GM23338 (cell line): ENCODE data around the gene SLC9A3. TPM values are rescaled to one million over a fixed set of nuclear protein-coding genes. Genes with fewer than 3 reads are reported as not detected.

Source experiments
- ATAC-seq: fragments of 200-7000 bp; cut with Tn5 transposase; 3 replicates; pipeline ENCODE4 v1.9.1; 2020
- DNase-seq: peaks from one replicate; pipeline ENCODE4 v3.0.0-alpha.2; 2015; ENCODE audit warnings: low spot score
- H2AFZ ChIP-seq: fragments of 200-600 bp; sonication (generic); 2 replicates; pipeline ENCODE4 v1.8.0; 2016; ENCODE audit warnings: antibody characterized with exemption, mild to moderate bottlenecking, moderate library complexity
- H3F3A ChIP-seq: fragments of 200-600 bp; sonication (generic); replicated peaks from 2 replicates; pipeline ENCODE4 v1.8.0; 2017; ENCODE audit warnings: antibody characterized with exemption, mixed run types, low read depth
- H3K27ac ChIP-seq: fragments of 200-600 bp; sonication (generic); 2 replicates; pipeline ENCODE4 v1.6.1; 2016; ENCODE audit warnings: low read depth
- H3K27me3 ChIP-seq: fragments of 200-600 bp; sonication (generic); 2 replicates; pipeline ENCODE4 v1.8.0; 2016; ENCODE audit warnings: mild to moderate bottlenecking, mixed run types, moderate library complexity; ENCODE audit not compliant: insufficient read depth
- H3K36me3 ChIP-seq: fragments of 200-600 bp; sonication (generic); 2 replicates; pipeline ENCODE4 v1.8.0; 2016; ENCODE audit warnings: mild to moderate bottlenecking; ENCODE audit not compliant: insufficient read depth
- H3K4me1 ChIP-seq: fragments of 200-600 bp; sonication (generic); 2 replicates; pipeline ENCODE4 v1.8.0; 2016; ENCODE audit warnings: mild to moderate bottlenecking, moderate library complexity; ENCODE audit not compliant: insufficient read depth
- H3K4me2 ChIP-seq: fragments of 200-600 bp; sonication (generic); 2 replicates; pipeline ENCODE4 v1.7.1; 2017; ENCODE audit warnings: mixed run types
- H3K4me3 ChIP-seq: fragments of 200-600 bp; sonication (generic); 2 replicates; pipeline ENCODE4 v1.6.1; 2016; ENCODE audit warnings: mixed run types
- H3K79me2 ChIP-seq: fragments of 200-600 bp; sonication (generic); replicated peaks from 2 replicates; pipeline ENCODE4 v1.8.0; 2017; ENCODE audit warnings: mild to moderate bottlenecking; ENCODE audit not compliant: insufficient read depth
- H3K9me2 ChIP-seq: fragments of 200-600 bp; sonication (generic); 2 replicates; pipeline ENCODE4 v1.8.0; 2017; ENCODE audit not compliant: insufficient read depth
- H4K20me1 ChIP-seq: fragments of 200-600 bp; sonication (generic); replicated peaks from 2 replicates; pipeline ENCODE4 v1.8.0; 2017; ENCODE audit warnings: mild to moderate bottlenecking; ENCODE audit not compliant: insufficient read depth
- H3K27ac Mint-ChIP-seq: 2 replicates; pipeline ENCODE4 v1.8.0; 2020; ENCODE audit warnings: inconsistent platforms, mild to moderate bottlenecking, moderate library complexity, mixed read lengths
- H3K27me3 Mint-ChIP-seq: 3 replicates; pipeline ENCODE4 v1.8.0; 2022; ENCODE audit warnings: low read depth, mild to moderate bottlenecking, moderate library complexity, mixed read lengths, inconsistent platforms; ENCODE audit not compliant: insufficient read depth, poor library complexity
- H3K36me3 Mint-ChIP-seq: 3 replicates; pipeline ENCODE4 v1.8.0; 2021; ENCODE audit warnings: low read depth, mild to moderate bottlenecking, inconsistent platforms, moderate library complexity, mixed read lengths
- H3K4me1 Mint-ChIP-seq: 3 replicates; pipeline ENCODE4 v1.8.0; 2020; ENCODE audit warnings: mild to moderate bottlenecking, inconsistent platforms, mixed read lengths
- H3K4me3 Mint-ChIP-seq: 3 replicates; pipeline ENCODE4 v1.8.0; 2021; ENCODE audit warnings: moderate library complexity, mild to moderate bottlenecking, inconsistent platforms, mixed read lengths
- H3K9me3 Mint-ChIP-seq: 3 replicates; pipeline ENCODE4 v1.8.0; 2020; ENCODE audit warnings: moderate library complexity, mild to moderate bottlenecking, inconsistent platforms, mixed read lengths
- EZH2 ChIP-seq: fragments of 200-600 bp; sonication (generic); IDR thresholded peaks from one replicate; pipeline ENCODE4 v1.8.0; 2017; ENCODE audit warnings: antibody characterized with exemption, mild to moderate bottlenecking, low read depth; ENCODE audit not compliant: unreplicated experiment
- POLR2AphosphoS5 ChIP-seq: IDR thresholded peaks from 2 replicates; pipeline ENCODE4 v1.6.1; 2016; ENCODE audit warnings: antibody characterized with exemption, low read depth
- STAT1 ChIP-seq: IDR thresholded peaks from one replicate; pipeline ENCODE4 v1.6.1; 2016; ENCODE audit warnings: antibody characterized with exemption; ENCODE audit not compliant: unreplicated experiment
- ZNF114 ChIP-seq: fragments of 250-450 bp; sonication (Bioruptor Pico); IDR thresholded peaks from 2 replicates; pipeline ENCODE4 v1.5.0; 2020; ENCODE audit warnings: mild to moderate bottlenecking, moderate library complexity
- polyA plus RNA-seq: library from polyadenylated mRNA; unstranded; fragments of >200 nt; fragmentation: Nextera tagmentation; extraction: Ambion mirVana; gene quantifications from 2 replicates; pipeline ENCODE4 v1.2.1, GENCODE V29; 2016
- total RNA-seq: library from RNA; depleted of rRNA; stranded (reverse); fragments of >200 nt; shearing (Covaris generic); gene quantifications from 2 replicates; pipeline ENCODE4 v1.2.3, GENCODE V29; 2014
- TF ChIP-seq, protein P1 (sequence below), 2 experiments: fragments of 200-600 bp in 1 of 2; sonication (generic) in 1 of 2; conservative IDR thresholded peaks; 2 replicates each; pipeline versions ENCODE4 v1.5.1 to v1.6.1; 2016 to 2017; ENCODE audit warnings: antibody characterized with exemption in 2 of 2, low read depth in 2 of 2, mild to moderate bottlenecking in 2 of 2, moderate library complexity in 1 of 2
- TF ChIP-seq, protein P2 (sequence below): IDR thresholded peaks from one replicate; pipeline ENCODE4 v1.6.1; 2018; ENCODE audit warnings: antibody characterized with exemption; ENCODE audit not compliant: unreplicated experiment

SLC9A3 gene
- total and polyA plus RNA-seq, 2 experiments from 2014 or later: 0.39 to 3.1 TPM

DNA sequence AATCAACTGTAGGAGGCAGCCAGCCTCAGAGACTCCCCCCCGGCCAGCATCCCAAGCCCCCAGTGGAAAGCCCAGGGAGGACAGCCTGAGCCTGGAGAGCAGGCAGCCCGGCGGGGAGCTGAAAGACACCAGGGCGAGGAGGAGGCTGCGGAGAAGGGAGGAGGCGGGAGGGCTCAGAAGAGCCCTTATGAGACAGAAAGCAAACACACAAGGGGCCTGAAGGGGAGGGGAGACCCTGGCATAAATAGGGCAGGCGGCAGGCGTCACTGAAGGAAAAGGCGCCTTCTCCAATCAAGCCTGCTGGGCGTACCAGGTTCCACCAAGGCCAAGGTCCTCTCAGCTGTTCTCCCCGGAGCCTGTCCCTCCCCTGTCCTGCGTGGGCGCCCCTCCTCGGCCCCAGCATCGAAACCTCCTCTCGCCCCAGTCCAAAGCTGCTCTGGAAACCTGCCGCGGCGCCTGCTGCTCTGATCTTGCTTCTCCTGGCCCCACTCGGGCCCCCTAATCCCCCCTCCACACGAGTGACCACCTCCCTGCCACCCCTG lies 1.3 kb downstream of the SLC9A3 start:
- H3K4me3 ChIP-seq: peak overlapping the region; percentile 60
- Mint-ChIP-seq H3K9me3 (no peaks in the 10 kb centered on the region), H3K27ac (no peak overlapping the region), H3K27me3 (peaks cover 61% of the 10 kb centered on the region), H3K4me3 (peak overlapping the region; percentile 63), H3K4me1 (peaks cover 27% of the 10 kb centered on the region), H3K36me3 (no peaks in the 10 kb centered on the region; the same call in 2 of the 3 replicates)
- H3K79me2 ChIP-seq: no peaks in the 10 kb centered on the region
- TF ChIP-seq EZH2 (peak; percentile 35), ZNF114 (no peak), STAT1 (no peak), POLR2AphosphoS5 (no peak)
- TF ChIP-seq, protein P1, sequence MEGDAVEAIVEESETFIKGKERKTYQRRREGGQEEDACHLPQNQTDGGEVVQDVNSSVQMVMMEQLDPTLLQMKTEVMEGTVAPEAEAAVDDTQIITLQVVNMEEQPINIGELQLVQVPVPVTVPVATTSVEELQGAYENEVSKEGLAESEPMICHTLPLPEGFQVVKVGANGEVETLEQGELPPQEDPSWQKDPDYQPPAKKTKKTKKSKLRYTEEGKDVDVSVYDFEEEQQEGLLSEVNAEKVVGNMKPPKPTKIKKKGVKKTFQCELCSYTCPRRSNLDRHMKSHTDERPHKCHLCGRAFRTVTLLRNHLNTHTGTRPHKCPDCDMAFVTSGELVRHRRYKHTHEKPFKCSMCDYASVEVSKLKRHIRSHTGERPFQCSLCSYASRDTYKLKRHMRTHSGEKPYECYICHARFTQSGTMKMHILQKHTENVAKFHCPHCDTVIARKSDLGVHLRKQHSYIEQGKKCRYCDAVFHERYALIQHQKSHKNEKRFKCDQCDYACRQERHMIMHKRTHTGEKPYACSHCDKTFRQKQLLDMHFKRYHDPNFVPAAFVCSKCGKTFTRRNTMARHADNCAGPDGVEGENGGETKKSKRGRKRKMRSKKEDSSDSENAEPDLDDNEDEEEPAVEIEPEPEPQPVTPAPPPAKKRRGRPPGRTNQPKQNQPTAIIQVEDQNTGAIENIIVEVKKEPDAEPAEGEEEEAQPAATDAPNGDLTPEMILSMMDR (conservative IDR thresholded peaks at IDR 0.05; ENCODE audit: low read depth in 2 of 2): no peak
- TF ChIP-seq, protein P2, sequence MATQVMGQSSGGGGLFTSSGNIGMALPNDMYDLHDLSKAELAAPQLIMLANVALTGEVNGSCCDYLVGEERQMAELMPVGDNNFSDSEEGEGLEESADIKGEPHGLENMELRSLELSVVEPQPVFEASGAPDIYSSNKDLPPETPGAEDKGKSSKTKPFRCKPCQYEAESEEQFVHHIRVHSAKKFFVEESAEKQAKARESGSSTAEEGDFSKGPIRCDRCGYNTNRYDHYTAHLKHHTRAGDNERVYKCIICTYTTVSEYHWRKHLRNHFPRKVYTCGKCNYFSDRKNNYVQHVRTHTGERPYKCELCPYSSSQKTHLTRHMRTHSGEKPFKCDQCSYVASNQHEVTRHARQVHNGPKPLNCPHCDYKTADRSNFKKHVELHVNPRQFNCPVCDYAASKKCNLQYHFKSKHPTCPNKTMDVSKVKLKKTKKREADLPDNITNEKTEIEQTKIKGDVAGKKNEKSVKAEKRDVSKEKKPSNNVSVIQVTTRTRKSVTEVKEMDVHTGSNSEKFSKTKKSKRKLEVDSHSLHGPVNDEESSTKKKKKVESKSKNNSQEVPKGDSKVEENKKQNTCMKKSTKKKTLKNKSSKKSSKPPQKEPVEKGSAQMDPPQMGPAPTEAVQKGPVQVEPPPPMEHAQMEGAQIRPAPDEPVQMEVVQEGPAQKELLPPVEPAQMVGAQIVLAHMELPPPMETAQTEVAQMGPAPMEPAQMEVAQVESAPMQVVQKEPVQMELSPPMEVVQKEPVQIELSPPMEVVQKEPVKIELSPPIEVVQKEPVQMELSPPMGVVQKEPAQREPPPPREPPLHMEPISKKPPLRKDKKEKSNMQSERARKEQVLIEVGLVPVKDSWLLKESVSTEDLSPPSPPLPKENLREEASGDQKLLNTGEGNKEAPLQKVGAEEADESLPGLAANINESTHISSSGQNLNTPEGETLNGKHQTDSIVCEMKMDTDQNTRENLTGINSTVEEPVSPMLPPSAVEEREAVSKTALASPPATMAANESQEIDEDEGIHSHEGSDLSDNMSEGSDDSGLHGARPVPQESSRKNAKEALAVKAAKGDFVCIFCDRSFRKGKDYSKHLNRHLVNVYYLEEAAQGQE: no peak
- 0 out of 2 replicates have a peak, but pooled peaks cover 3% of the 10 kb centered on the region for H3F3A ChIP-seq
- H3K27ac ChIP-seq: no peak overlapping the region
- peaks cover 5% of the 10 kb centered on the region for H3K4me1 ChIP-seq
- 0 out of 2 replicates have a peak, but pooled peaks cover 3% of the 10 kb centered on the region for H4K20me1 ChIP-seq
- ATAC-seq (peak; percentile 49), DNase-seq (peak; percentile 64)
- H3K27me3 ChIP-seq: peaks cover 66% of the 10 kb centered on the region
- no peaks in the 10 kb centered on the region for H3K36me3 ChIP-seq
- no peaks in the 10 kb centered on the region for H3K9me2 ChIP-seq
- peak overlapping the region; percentile 79 for H3K4me2 ChIP-seq
- no peak overlapping the region; the same call in 1 of the 2 replicates for H2AFZ ChIP-seq

GRCh38 chr5:522116-522515 lies 2.1 kb downstream of the SLC9A3 start:
- H2AFZ ChIP-seq: no peak overlapping the region
- no peak overlapping the region for H3K4me2 ChIP-seq
- no peak overlapping the region for H3K27ac ChIP-seq
- peaks cover 5% of the 10 kb centered on the region; the same call in 1 of the 2 replicates for H3K9me2 ChIP-seq
- H3K4me3 Mint-ChIP-seq: no peak overlapping the region
- peaks cover 27% of the 10 kb centered on the region for H3K4me1 Mint-ChIP-seq
- H3K4me1 ChIP-seq: peaks cover 5% of the 10 kb centered on the region
- no peaks in the 10 kb centered on the region; the same call in 2 of the 3 replicates for H3K36me3 Mint-ChIP-seq
- no peaks in the 10 kb centered on the region; the same call in 2 of the 3 replicates for H3K9me3 Mint-ChIP-seq
- H3K27ac Mint-ChIP-seq: no peak overlapping the region
- H3K27me3 ChIP-seq: peaks cover 58% of the 10 kb centered on the region
- H3K36me3 ChIP-seq: no peaks in the 10 kb centered on the region
- H3K79me2 ChIP-seq: no peaks in the 10 kb centered on the region
- H3K27me3 Mint-ChIP-seq: peaks cover 58% of the 10 kb centered on the region
- peak; percentile 19 for ATAC-seq
- no peak overlapping the region for H3K4me3 ChIP-seq
- H4K20me1 ChIP-seq: 0 out of 2 replicates have a peak, but pooled peaks cover 3% of the 10 kb centered on the region
- H3F3A ChIP-seq: 0 out of 2 replicates have a peak, but pooled peaks cover 3% of the 10 kb centered on the region
- no peak for DNase-seq
- no peak for TF ChIP-seq STAT1
- TF ChIP-seq, protein P2: no peak
- TF ChIP-seq, protein P1 (conservative IDR thresholded peaks at IDR 0.05; ENCODE audit: low read depth in 2 of 2): no peak
